Astrocyte (in vitro differentiated cells and primary cell): ENCODE measurements around the gene AKT3. TPM values are rescaled to one million over a fixed set of nuclear protein-coding genes. Genes with fewer than 3 reads are reported as not detected.

Experiments used
- DNase-seq: peaks from one replicate; pipeline ENCODE4 v3.0.0-alpha.2; 2010; ENCODE audit warnings: low read depth
- FAIRE-seq: peaks from 2 replicates; lab custom pipeline; 2011; peaks lifted over from hg19 to GRCh38; lab: Jason Lieb, UNC
- H2AFZ ChIP-seq: 2 replicates; pipeline ENCODE4 v1.6.0; 2012; ENCODE audit warnings: low read depth, low read length, inconsistent platforms
- H3K27ac ChIP-seq: 2 replicates; pipeline ENCODE4 v1.5.1; 2011; ENCODE audit warnings: low read depth, low read length, inconsistent platforms
- H3K27me3 ChIP-seq: 2 replicates; pipeline ENCODE4 v1.6.0; 2011; ENCODE audit warnings: low read length, inconsistent platforms; ENCODE audit not compliant: insufficient read depth
- H3K36me3 ChIP-seq: 2 replicates; pipeline ENCODE4 v1.5.1; 2011; ENCODE audit warnings: low read length, inconsistent platforms; ENCODE audit not compliant: insufficient read depth
- H3K4me1 ChIP-seq: 2 replicates; pipeline ENCODE4 v1.5.1; 2011; ENCODE audit warnings: low read length, inconsistent platforms; ENCODE audit not compliant: insufficient read depth
- H3K4me2 ChIP-seq: 2 replicates; pipeline ENCODE4 v1.6.0; 2012; ENCODE audit warnings: low read length, inconsistent platforms
- H3K4me3 ChIP-seq: 2 replicates; pipeline ENCODE4 v1.5.1; 2011; ENCODE audit warnings: low read depth, mild to moderate bottlenecking, low read length, inconsistent platforms; ENCODE audit not compliant: insufficient read depth
- H3K79me2 ChIP-seq: 2 replicates; pipeline ENCODE4 v1.6.0; 2012; ENCODE audit warnings: mild to moderate bottlenecking, low read length, inconsistent platforms; ENCODE audit not compliant: insufficient read depth
- H3K9ac ChIP-seq: 2 replicates; pipeline ENCODE4 v1.6.0; 2012; ENCODE audit warnings: mild to moderate bottlenecking, low read length, inconsistent platforms
- H3K9me3 ChIP-seq: 2 replicates; pipeline ENCODE4 v1.5.1; 2012; ENCODE audit warnings: low read depth, mild to moderate bottlenecking, low read length, inconsistent platforms; ENCODE audit not compliant: insufficient read depth
- H4K20me1 ChIP-seq: 2 replicates; pipeline ENCODE4 v1.6.0; 2012; ENCODE audit warnings: low read length, inconsistent platforms; ENCODE audit not compliant: insufficient read depth
- H3K27ac Mint-ChIP-seq: one replicate; pipeline ENCODE4 v1.8.0; 2021; ENCODE audit warnings: mild to moderate bottlenecking, mixed read lengths; ENCODE audit not compliant: unreplicated experiment
- H3K27me3 Mint-ChIP-seq: one replicate; pipeline ENCODE4 v1.8.0; 2021; ENCODE audit warnings: low read depth, mixed read lengths; ENCODE audit not compliant: unreplicated experiment
- H3K36me3 Mint-ChIP-seq: one replicate; pipeline ENCODE4 v1.8.0; 2021; ENCODE audit warnings: low read depth, mixed read lengths; ENCODE audit not compliant: unreplicated experiment
- H3K4me1 Mint-ChIP-seq: one replicate; pipeline ENCODE4 v1.8.0; 2021; ENCODE audit warnings: low read depth, mixed read lengths; ENCODE audit not compliant: unreplicated experiment
- H3K4me3 Mint-ChIP-seq: one replicate; pipeline ENCODE4 v1.8.0; 2021; ENCODE audit warnings: mild to moderate bottlenecking, moderate library complexity, mixed read lengths; ENCODE audit not compliant: unreplicated experiment
- H3K9me3 Mint-ChIP-seq: one replicate; pipeline ENCODE4 v1.8.0; 2021; ENCODE audit warnings: mild to moderate bottlenecking, mixed read lengths; ENCODE audit not compliant: unreplicated experiment
- EZH2 ChIP-seq: IDR thresholded peaks from 2 replicates; pipeline ENCODE4 v1.6.1; 2012; ENCODE audit warnings: mild to moderate bottlenecking, low read length, inconsistent platforms; ENCODE audit not compliant: insufficient read depth
- total RNA-seq: library from RNA; stranded (reverse); gene quantifications from 2 replicates; pipeline ENCODE4 v1.2.1, GENCODE V29; 2021
- TF ChIP-seq, protein P1 (sequence below): IDR thresholded peaks from 2 replicates; pipeline ENCODE4 v1.5.1; 2011; ENCODE audit warnings: low read depth, mild to moderate bottlenecking, inconsistent platforms, low read length, moderate library complexity; ENCODE audit not compliant: insufficient read depth

AKT3 gene
- total RNA-seq, 1 donor from 2014 or later: 64.5 TPM

DNA sequence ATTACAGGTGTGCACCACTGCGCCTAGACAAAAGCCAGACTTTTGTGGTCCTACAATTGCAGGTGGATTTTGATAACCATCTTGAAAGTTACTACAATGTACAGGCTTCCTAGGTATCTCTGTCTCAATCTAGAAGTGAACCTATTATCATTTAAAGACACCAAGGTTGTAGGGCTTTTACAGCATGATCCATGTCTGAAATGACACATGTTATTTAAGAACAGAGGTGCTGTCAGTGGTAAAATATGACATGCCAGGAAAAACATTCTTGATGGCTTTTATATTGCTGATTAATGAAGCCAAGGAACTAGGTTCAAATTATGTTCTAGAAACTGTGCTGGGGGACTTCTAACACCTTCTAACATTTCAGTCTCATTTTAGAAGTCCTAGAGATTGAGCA, 341.1 kb downstream of the AKT3 start:
- Histone ChIP-seq H2AFZ (no peak overlapping the region), H3K4me1 (peaks cover 8% of the 10 kb centered on the region), H3K36me3 (peaks cover 11% of the 10 kb centered on the region), H3K4me2 (no peak overlapping the region), H3K9me3 (no peaks in the 10 kb centered on the region), H3K27ac (no peak overlapping the region), H3K4me3 (no peak overlapping the region), H3K9ac (no peak overlapping the region), H3K27me3 (no peaks in the 10 kb centered on the region), H4K20me1 (no peaks in the 10 kb centered on the region), H3K79me2 (no peaks in the 10 kb centered on the region)
- DNase-seq: no peak
- peaks cover 29% of the 10 kb centered on the region for H3K4me1 Mint-ChIP-seq
- no peak for FAIRE-seq
- H3K9me3 Mint-ChIP-seq: peaks cover 1% of the 10 kb centered on the region
- no peaks in the 10 kb centered on the region for H3K27me3 Mint-ChIP-seq
- H3K27ac Mint-ChIP-seq: no peak overlapping the region
- no peak overlapping the region for H3K4me3 Mint-ChIP-seq
- peaks cover 30% of the 10 kb centered on the region for H3K36me3 Mint-ChIP-seq
- TF ChIP-seq, protein P1, sequence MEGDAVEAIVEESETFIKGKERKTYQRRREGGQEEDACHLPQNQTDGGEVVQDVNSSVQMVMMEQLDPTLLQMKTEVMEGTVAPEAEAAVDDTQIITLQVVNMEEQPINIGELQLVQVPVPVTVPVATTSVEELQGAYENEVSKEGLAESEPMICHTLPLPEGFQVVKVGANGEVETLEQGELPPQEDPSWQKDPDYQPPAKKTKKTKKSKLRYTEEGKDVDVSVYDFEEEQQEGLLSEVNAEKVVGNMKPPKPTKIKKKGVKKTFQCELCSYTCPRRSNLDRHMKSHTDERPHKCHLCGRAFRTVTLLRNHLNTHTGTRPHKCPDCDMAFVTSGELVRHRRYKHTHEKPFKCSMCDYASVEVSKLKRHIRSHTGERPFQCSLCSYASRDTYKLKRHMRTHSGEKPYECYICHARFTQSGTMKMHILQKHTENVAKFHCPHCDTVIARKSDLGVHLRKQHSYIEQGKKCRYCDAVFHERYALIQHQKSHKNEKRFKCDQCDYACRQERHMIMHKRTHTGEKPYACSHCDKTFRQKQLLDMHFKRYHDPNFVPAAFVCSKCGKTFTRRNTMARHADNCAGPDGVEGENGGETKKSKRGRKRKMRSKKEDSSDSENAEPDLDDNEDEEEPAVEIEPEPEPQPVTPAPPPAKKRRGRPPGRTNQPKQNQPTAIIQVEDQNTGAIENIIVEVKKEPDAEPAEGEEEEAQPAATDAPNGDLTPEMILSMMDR: no peak
- TF ChIP-seq EZH2: no peak

DNA sequence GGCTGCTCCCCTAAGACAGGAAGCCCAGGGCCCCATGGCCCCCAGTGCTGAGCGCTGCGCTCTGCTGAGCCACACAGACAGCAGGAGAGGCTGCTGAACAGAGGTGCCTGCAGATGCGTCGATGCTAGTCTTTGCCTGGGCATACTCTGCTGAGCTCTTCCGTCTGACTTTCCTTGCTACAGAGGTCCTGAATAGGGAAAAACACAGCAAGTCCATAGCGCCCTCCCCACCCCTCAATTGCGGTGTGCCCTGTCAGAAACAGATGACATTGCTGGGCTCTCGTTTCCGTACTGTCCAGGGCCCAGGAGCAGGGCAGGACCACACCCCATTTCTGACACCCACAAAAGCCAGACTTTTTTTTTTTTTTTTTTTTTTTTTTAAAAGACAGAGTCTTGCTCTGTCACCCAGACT, 341.7 kb downstream of the AKT3 start:
- Histone ChIP-seq H2AFZ (no peak overlapping the region), H3K27me3 (no peaks in the 10 kb centered on the region), H3K4me3 (no peak overlapping the region), H3K9me3 (no peaks in the 10 kb centered on the region), H3K79me2 (no peaks in the 10 kb centered on the region), H3K27ac (no peak overlapping the region), H3K4me2 (no peak overlapping the region), H3K36me3 (peaks cover 11% of the 10 kb centered on the region), H3K9ac (no peak overlapping the region), H3K4me1 (peaks cover 2% of the 10 kb centered on the region), H4K20me1 (no peaks in the 10 kb centered on the region)
- peaks cover 30% of the 10 kb centered on the region for H3K36me3 Mint-ChIP-seq
- peaks cover 24% of the 10 kb centered on the region for H3K4me1 Mint-ChIP-seq
- no peak for DNase-seq
- no peaks in the 10 kb centered on the region for H3K27me3 Mint-ChIP-seq
- H3K4me3 Mint-ChIP-seq: no peak overlapping the region
- no peak for FAIRE-seq
- no peak for TF ChIP-seq EZH2
- TF ChIP-seq, protein P1: no peak
- no peak overlapping the region for H3K27ac Mint-ChIP-seq
- peaks cover 1% of the 10 kb centered on the region for H3K9me3 Mint-ChIP-seq

DNA sequence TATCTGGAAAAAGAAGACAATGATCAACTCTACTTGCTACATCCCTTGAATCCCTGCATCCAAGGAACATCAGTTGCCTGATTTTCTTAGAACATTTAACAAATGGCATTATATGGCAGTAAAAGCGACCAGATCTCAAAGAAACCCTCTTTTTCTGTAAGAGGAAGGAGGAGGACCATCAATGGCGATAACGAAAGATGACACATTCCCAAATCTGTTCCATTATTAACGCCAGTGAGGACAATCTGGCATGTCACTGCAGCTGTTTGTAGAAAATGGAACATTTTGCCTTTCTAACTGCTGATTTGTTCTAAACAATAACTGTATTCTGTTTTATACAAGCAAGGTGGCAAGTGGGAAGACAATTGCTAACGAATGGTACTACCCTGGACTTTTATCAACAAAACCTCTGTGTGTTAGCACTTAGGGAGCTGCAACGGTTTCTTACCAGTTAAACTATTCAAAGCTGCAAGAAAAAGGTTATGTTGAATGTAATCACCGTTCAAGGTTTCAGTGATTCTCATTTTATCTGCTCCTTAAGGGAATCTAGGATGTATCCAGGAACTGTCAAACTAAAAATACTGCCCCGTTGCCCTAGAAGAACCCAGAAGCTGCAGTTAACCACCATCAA, 342.3 kb downstream of the AKT3 start:
- TF ChIP-seq, protein P1: no peak
- no peak for TF ChIP-seq EZH2
- Histone ChIP-seq H3K4me3 (no peak overlapping the region), H3K9me3 (no peaks in the 10 kb centered on the region), H4K20me1 (no peaks in the 10 kb centered on the region), H3K79me2 (no peaks in the 10 kb centered on the region), H3K27ac (no peak overlapping the region), H3K27me3 (no peaks in the 10 kb centered on the region), H3K4me2 (no peak overlapping the region), H3K4me1 (no peaks in the 10 kb centered on the region), H3K9ac (no peak overlapping the region), H2AFZ (no peak overlapping the region), H3K36me3 (peaks cover 11% of the 10 kb centered on the region)
- H3K4me3 Mint-ChIP-seq: no peak overlapping the region
- H3K9me3 Mint-ChIP-seq: peaks cover 1% of the 10 kb centered on the region
- H3K4me1 Mint-ChIP-seq: peaks cover 19% of the 10 kb centered on the region
- no peaks in the 10 kb centered on the region for H3K27me3 Mint-ChIP-seq
- peaks cover 32% of the 10 kb centered on the region for H3K36me3 Mint-ChIP-seq
- no peak overlapping the region for H3K27ac Mint-ChIP-seq
- DNase-seq (no peak), FAIRE-seq (no peak)
